NCI-H526 treated with DMSO at 0.1 percent for 48 hours (cell line): ENCODE data around the gene MALRD1.

ENCODE experiments used
- DNase-seq: peaks from one replicate; lab custom pipeline; 2025; lab: John Stamatoyannopoulos, UW

The MALRD1 gene

GRCh38 chr10:19367176-19367575 lies 318.6 kb downstream of the MALRD1 start:
- no peak for DNase-seq

GRCh38 chr10:19373988-19374387 lies 325.4 kb downstream of the MALRD1 start:
- DNase-seq, result no peak

- DNase-seq, result no peak
These were observed 337.3 kb downstream of the MALRD1 start for GRCh38 chr10:19385846-19386450.

- no peak for DNase-seq
These were observed 360.3 kb downstream of the MALRD1 start for GRCh38 chr10:19408924-19409323.

- no peak for DNase-seq
These were observed 362.5 kb downstream of the MALRD1 start for GRCh38 chr10:19411119-19411518.

- peak; percentile 40 for DNase-seq
These were observed 363.9 kb downstream of the MALRD1 start for GRCh38 chr10:19412531-19412930.

GRCh38 chr10:19416164-19416563 lies 367.6 kb downstream of the MALRD1 start:
- DNase-seq, result no peak

GRCh38 chr10:19417740-19418139 lies 369.1 kb downstream of the MALRD1 start:
- DNase-seq, result no peak

GRCh38 chr10:19421674-19422073 lies 373.1 kb downstream of the MALRD1 start:
- DNase-seq, result no peak

GRCh38 chr10:19426034-19426433 lies 377.4 kb downstream of the MALRD1 start:
- DNase-seq, result no peak

- DNase-seq, result no peak
These were observed 383.2 kb downstream of the MALRD1 start for GRCh38 chr10:19431622-19432351.

GRCh38 chr10:19449860-19450259 lies 401.3 kb downstream of the MALRD1 start:
- DNase-seq, result no peak

GRCh38 chr10:19451356-19451755 lies 402.8 kb downstream of the MALRD1 start:
- DNase-seq, result no peak

GRCh38 chr10:19451937-19452336 lies 403.3 kb downstream of the MALRD1 start:
- no peak for DNase-seq

- DNase-seq, result no peak
These were observed 405.4 kb downstream of the MALRD1 start for GRCh38 chr10:19453967-19454366.

GRCh38 chr10:19461588-19461987 lies 413.0 kb downstream of the MALRD1 start:
- no peak for DNase-seq

- DNase-seq, result no peak
These were observed 418.1 kb downstream of the MALRD1 start for GRCh38 chr10:19466709-19467108.

- DNase-seq, result no peak
These were observed 419.8 kb downstream of the MALRD1 start for GRCh38 chr10:19468413-19468812.

- DNase-seq, result no peak
These were observed 420.9 kb downstream of the MALRD1 start for GRCh38 chr10:19469521-19469920.

GRCh38 chr10:19479854-19480253 lies 431.3 kb downstream of the MALRD1 start:
- DNase-seq, result no peak

GRCh38 chr10:19480353-19480752 lies 431.8 kb downstream of the MALRD1 start:
- DNase-seq, result no peak

- peak; percentile 0 for DNase-seq
These were observed 434.8 kb downstream of the MALRD1 start for GRCh38 chr10:19483421-19483820.

GRCh38 chr10:19488592-19489280 lies 440.1 kb downstream of the MALRD1 start:
- no peak for DNase-seq
